Activated CD8-positive, alpha-beta T cell treated with anti-CD3 and anti-CD28 coated beads for 36 hours (primary cell): ENCODE measurements around the gene CDC37. TPM values are rescaled to one million over a fixed set of nuclear protein-coding genes. Genes with fewer than 3 reads are reported as not detected.

Experiments
- ATAC-seq: fragments of 200-7000 bp; cut with Tn5 transposase; one replicate; pipeline ENCODE4 v1.10.0; 2021; ENCODE audit warnings: mild to moderate bottlenecking, moderate library complexity
- CTCF ChIA-PET: fragments of 350-600 bp; sonication (Branson Sonifier 250); formaldehyde crosslinking; loops from one replicate; lab custom pipeline; 2021; ENCODE audit warnings: antibody characterized with exemption; lab: Charles Lee
- POLR2A ChIA-PET: fragments of 350-600 bp; sonication (Branson Sonifier 250); formaldehyde crosslinking; loops from one replicate; lab custom pipeline; 2021; ENCODE audit warnings: antibody characterized with exemption; lab: Charles Lee
- DNase-seq: peaks from one replicate; pipeline ENCODE4 v3.0.0-alpha.2; 2020
- H3K27ac Mint-ChIP-seq: one replicate; pipeline ENCODE4 v1.8.0; 2021; ENCODE audit warnings: mild to moderate bottlenecking, mixed read lengths
- H3K27me3 Mint-ChIP-seq: one replicate; pipeline ENCODE4 v1.8.0; 2021; ENCODE audit warnings: mixed read lengths
- H3K36me3 Mint-ChIP-seq: one replicate; pipeline ENCODE4 v1.8.0; 2021; ENCODE audit warnings: low read depth, mixed read lengths
- H3K4me1 Mint-ChIP-seq: one replicate; pipeline ENCODE4 v1.8.0; 2021; ENCODE audit warnings: low read depth, mixed read lengths
- H3K4me3 Mint-ChIP-seq: one replicate; pipeline ENCODE4 v1.8.0; 2021; ENCODE audit warnings: mild to moderate bottlenecking, moderate library complexity, mixed read lengths
- H3K9me3 Mint-ChIP-seq: one replicate; pipeline ENCODE4 v1.8.0; 2021; ENCODE audit warnings: mixed read lengths
- CTCF ChIP-seq: fragments of 200-600 bp; IDR thresholded peaks from one replicate; pipeline ENCODE4 v1.8.0; 2022; ENCODE audit warnings: antibody characterized with exemption, mild to moderate bottlenecking
- intact Hi-C: fragments of 100-400 bp; cut with micrococcal nuclease; formaldehyde crosslinking; loops from one replicate; pipeline ENCODE4 v1.10.0; 2022
- microRNA-seq: library from miRNA; unstranded; fragments of <30 nt; microRNA quantifications from one replicate; pipeline ENCODE4 v1.2.0, GENCODE V29; 2022; ENCODE audit warnings: borderline microRNAs expressed, borderline replicate concordance
- total RNA-seq, 2 experiments: library from RNA; stranded (reverse); gene quantifications; one replicate each; pipeline ENCODE4 v1.2.3, GENCODE V29; 2021

Gene CDC37
- total RNA-seq, 2 experiments from 2014 or later = 236 to 238 TPM

GRCh38 chr19:10343495-10343894 lies 59.8 kb downstream of the CDC37 start:
- H3K4me3 Mint-ChIP-seq = no peak overlapping the region
- TF ChIP-seq CTCF = no peak

More at GRCh38 chr19:10343495-10343894, 59.8 kb downstream of the CDC37 start:
- no peak for ATAC-seq
- H3K9me3 Mint-ChIP-seq = no peaks in the 10 kb centered on the region
- ChIA-PET CTCF (interaction anchor here (2.9 kb wide), 1 partner anchor 45 kb away, joined by 14 read pairs; no protein-coding TSS in a partner anchor), POLR2A (interaction anchor here (0.8 to 1.1 kb wide), 4 partner anchors 13 to 47 kb away, joined by 3 to 4 read pairs (median 3); no protein-coding TSS in a partner anchor)
- intact Hi-C loops = no loop called here
- no peak for DNase-seq
- H3K27me3 Mint-ChIP-seq = no peaks in the 10 kb centered on the region
- no peak overlapping the region for H3K27ac Mint-ChIP-seq
- H3K36me3 Mint-ChIP-seq = no peaks in the 10 kb centered on the region
- peaks cover 22% of the 10 kb centered on the region for H3K4me1 Mint-ChIP-seq

Small RNAs within 50 kb of the gene (microRNA-seq; reads per million reads assigned to microRNA genes)
- gene MIR1181 = 0.91 reads per million

Other genes starting within 250 kb of the CDC37 start
- 100 to 1,000 TPM; 372 to 379 TPM for gene DNMT1, start 208.6 kb downstream of the CDC37 start, total RNA-seq
- gene S1PR2, start 172.2 kb downstream of the CDC37 start, total RNA-seq = 1 to 10 TPM; 6.3 to 6.6 TPM
- 100 to 1,000 TPM; 151 to 153 TPM for gene MRPL4, start 151.3 kb downstream of the CDC37 start, total RNA-seq
- gene ICAM1, start 132.4 kb downstream of the CDC37 start, total RNA-seq = 10 to 100 TPM; 35.5 to 37.2 TPM
- under 1 TPM; 0.36 to 0.54 TPM for gene ICAM4, start 116.6 kb downstream of the CDC37 start, total RNA-seq
- gene ICAM5, start 113.6 kb downstream of the CDC37 start, total RNA-seq = 1 to 10 TPM; 5.0 to 5.3 TPM
- 1 to 10 TPM; 3.2 to 3.7 TPM for gene ZGLP1, start 93.7 kb downstream of the CDC37 start, total RNA-seq
- 10 to 100 TPM in 1 of 2 experiments, 1 to 10 TPM in 1; 8.1 to 14.3 TPM for gene FDX2, start 87.5 kb downstream of the CDC37 start, total RNA-seq
- gene RAVER1, start 70.0 kb downstream of the CDC37 start, total RNA-seq = 100 to 1,000 TPM; 105 to 111 TPM
- gene ICAM3, start 63.9 kb downstream of the CDC37 start, total RNA-seq = 100 to 1,000 TPM; 106 to 107 TPM
- 100 to 1,000 TPM; 143 TPM for gene TYK2, start 23.0 kb downstream of the CDC37 start, total RNA-seq
- 10 to 100 TPM; 24.6 to 25.5 TPM for gene PDE4A, start 17.0 kb upstream of the CDC37 start, total RNA-seq
- gene KEAP1, start 99.8 kb upstream of the CDC37 start, total RNA-seq = 10 to 100 TPM; 44.7 to 55.0 TPM
- 1 to 10 TPM in 1 of 2 experiments, under 1 TPM in 1; 0.81 to 1.1 TPM for gene S1PR5, start 113.9 kb upstream of the CDC37 start, total RNA-seq
- gene ATG4D, start 140.4 kb upstream of the CDC37 start, total RNA-seq = 10 to 100 TPM; 21.7 to 22.5 TPM
- 10 to 100 TPM; 50.0 to 58.3 TPM for gene KRI1, start 162.5 kb upstream of the CDC37 start, total RNA-seq
- gene CDKN2D, start 165.4 kb upstream of the CDC37 start, total RNA-seq = 10 to 100 TPM; 62.1 to 67.1 TPM
- not detected for gene AP1M2, start 183.8 kb upstream of the CDC37 start, total RNA-seq
- gene SLC44A2, start 222.0 kb upstream of the CDC37 start, total RNA-seq = 10 to 100 TPM; 66.0 to 71.4 TPM